Endometrial microvascular endothelial cells (primary cell): Measurements from ENCODE around the gene SPECC1. TPM values are rescaled to one million over a fixed set of nuclear protein-coding genes. Genes with fewer than 3 reads are reported as not detected.
"Not testable (repeated sequence)": the region's sequence is repeated elsewhere in the genome, so short reads cannot be mapped to it uniquely, and the experiment has no call there.

Experiments used
- in situ Hi-C: cut with HindIII; loops from 2 replicates; pipeline ENCODE4 v1.10.0; 2017; ENCODE audit warnings: low sequenced_read_pairs, low pct_unique_long_range_greater_than_20kb; ENCODE audit errors: inconsistent ontology term
- total RNA-seq: library from RNA; depleted of rRNA; stranded (reverse); fragments of >200 nt; gene quantifications from one replicate; pipeline ENCODE4 v1.2.3, GENCODE V29; 2015; ENCODE audit errors: inconsistent ontology term

The SPECC1 gene
- total RNA-seq, 1 donor from 2014 or later: 15.1 TPM

DNA sequence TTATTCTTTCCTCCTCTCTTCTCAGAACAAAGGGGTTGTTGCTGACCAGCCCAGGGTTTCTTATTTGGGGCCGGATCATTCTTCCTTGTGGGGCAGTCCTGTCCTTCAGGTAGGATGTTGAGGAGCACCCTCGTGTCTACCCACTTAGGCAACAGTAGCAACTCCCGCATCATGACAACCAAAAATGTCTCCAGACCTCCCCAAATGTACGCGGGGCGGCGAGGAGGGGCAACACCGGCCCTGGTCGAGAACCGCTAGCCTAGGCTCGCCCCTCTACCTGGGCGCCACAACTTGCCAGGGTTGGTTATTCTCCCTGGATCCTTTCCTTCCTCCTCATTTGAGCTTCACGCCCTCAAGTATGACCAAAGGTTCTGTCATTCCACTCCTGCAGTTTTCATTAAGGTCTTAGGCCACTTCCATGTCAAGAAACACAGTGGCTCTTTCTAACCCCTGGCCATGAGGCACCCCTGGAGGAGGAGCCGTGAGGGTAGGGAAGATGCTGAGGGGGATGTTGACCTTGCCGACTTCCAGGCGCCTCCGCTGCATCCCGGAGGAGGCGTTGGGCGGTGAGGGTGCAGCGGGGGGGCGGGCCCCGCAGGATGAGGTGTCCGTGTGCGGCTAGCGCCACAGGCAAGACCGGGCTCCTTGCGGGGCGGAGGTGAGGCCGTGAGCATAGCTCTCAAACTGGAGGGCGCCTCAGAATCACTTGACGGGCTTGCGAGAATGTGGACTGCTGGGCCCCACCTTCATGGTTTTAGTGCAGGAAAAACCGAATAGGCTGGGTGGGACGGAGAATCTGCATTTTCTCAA, 712 bp upstream of the SPECC1 start:
- in situ Hi-C loops: no loop called here

GRCh38 chr17:20009052-20009301, 182 bp upstream of the SPECC1 start:
- in situ Hi-C loops: no loop called here

DNA sequence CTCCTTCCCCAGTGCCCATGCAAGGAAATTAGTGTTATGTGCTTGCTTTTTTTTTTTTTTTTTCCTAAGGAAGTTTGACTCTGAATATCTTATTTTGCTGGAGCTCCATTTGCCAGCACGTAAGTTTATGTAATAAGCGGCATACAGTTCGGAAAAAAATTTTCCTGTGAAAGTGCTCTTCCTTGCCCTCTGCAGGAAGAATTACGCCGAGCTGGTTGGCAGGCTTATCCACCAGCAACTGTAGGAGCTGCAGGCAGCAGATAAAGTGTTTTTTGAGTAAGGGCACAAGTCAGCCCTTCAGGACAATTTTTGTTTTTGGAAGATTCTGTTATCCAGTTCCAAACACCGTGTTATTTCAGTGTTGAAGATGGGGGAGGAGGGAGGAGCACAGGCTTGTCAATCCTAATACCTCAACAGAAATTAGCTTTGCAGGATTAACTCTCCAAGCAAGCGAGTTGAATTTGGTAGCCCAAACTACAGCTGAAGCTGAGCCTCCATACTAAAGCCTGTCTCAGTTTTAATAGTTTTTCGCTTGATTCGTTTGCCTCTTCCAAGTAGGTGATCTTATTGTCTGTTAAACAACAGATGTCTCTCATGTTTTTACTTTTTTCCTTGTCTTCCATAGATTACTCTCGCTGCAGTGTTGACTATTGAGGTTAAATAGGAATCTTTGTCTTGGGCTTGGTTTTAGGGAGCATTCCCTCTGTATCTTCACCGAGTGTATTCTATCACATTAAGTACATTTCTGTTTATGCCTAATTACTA, 1.1 kb downstream of the SPECC1 start:
- in situ Hi-C loops: no loop called here

DNA sequence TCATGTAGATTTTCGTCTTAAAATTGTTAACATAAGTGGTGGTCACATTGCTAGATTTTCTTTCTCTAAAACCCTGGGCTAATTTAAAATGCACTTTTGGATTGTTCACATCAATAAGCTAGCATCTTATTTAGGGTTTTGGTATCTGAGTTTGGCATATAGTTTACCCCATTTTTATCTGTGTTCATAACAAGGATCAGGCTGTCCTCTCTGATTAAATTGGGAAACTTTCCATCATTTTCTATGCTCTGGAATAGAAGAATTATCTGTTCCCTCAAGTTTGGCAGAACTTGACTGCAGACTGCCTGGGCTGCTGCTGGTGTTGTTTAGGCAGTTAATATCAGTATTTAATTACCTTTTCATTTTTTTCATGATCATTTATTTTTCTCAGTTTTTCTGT, 1.8 kb downstream of the SPECC1 start:
- in situ Hi-C loops: no loop called here

- in situ Hi-C loops: no loop called here
Measured at GRCh38 chr17:20012017-20012536, 2.9 kb downstream of the SPECC1 start.

GRCh38 chr17:20016475-20016992, 7.4 kb downstream of the SPECC1 start:
- in situ Hi-C loops: not testable (repeated sequence)

DNA sequence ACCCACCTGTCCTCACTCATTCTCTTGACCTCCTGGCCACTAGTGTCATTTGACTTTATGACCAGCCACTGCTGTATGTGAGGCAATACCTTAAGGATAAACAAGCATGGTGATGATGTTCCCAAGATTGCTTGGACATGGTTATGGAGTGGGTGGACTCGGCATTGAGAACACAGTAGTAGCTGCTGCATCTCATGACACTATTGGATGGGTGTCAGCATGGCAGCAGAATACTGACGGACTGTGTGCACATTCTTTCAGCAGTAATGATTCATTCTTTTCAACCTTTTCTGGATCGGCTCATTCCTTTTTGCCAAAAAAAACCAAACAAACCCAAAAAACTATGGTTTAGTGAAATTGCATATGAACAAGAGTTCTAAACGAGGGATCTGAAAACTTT, 13.5 kb downstream of the SPECC1 start:
- in situ Hi-C loops: no loop called here

DNA sequence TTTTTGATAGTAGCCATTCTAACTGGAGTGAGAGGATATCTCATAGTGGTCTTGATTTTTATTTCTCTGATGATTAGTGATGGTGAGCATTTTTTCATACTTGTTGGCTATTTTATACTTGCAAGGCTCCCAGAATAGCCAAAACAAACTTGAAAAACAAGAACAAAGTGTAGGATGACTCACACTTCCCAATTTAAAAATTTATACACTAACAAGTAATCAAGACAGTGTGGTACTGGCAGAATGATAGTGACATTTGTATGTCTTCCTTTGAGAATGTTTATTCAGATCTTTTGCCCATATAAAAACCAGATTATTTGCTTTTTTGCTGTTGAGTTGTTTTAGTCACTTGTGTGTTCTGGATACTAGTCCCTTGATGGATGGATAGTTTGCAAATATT, 17.8 kb downstream of the SPECC1 start:
- in situ Hi-C loops: no loop called here

DNA sequence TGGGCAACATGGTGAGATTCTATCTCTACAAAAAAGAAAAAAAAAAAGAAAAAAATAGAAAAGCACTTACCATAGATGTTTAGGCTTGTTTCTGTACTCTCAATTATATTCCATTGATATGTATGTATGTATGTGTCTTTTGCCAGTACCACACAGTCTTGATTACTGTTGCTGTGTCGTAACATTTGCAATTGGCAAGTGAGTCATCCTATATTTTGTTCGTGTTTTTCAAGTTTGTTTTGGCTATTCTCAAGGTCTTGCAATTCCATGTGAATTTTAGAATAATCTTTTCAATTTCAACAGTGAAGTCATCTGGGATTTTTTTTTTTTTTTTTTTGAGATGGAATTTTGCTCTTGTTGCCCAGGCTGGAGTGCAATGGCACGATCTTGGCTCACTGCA, 19.3 kb downstream of the SPECC1 start:
- in situ Hi-C loops: no loop called here

DNA sequence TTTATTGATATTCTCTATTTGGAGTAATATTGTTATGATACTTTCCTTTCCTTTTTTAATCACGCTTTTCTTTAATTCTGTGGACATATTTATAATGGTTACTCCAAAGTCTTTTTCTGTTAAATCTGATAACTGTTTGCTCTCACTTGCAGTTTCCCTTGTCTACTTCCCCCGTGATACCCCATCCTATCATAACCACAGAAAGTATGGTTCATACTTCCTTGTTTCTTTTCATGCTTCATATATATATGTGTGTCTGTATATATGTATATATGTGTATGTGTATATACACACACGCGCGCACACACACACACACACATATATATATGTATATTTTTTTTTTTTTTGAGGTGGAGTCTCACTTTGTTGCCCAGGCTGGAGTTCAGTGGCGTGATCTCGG, 23.5 kb downstream of the SPECC1 start:
- in situ Hi-C loops: no loop called here

- in situ Hi-C loops: no loop called here
Measured at GRCh38 chr17:20033415-20033814, 24.3 kb downstream of the SPECC1 start.

DNA sequence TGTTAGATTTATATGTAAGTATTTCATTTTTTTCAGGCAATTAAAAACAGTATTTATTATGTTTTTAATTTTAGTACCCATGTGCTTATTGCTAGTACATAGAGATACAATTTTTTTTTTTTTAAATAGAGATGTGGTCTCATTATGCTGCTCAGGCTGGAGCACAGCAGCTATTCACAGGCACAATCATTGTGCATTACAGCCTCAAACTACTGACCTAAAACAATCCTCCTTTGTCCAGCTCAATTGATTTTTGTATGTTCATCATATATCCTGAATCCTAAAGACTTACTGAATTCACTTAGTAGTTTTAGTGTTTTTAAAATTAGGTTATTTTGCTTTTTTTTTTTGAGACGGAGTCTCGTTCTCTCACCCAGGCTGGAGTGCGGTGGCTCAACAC, 26.3 kb downstream of the SPECC1 start:
- in situ Hi-C loops: no loop called here

GRCh38 chr17:20037286-20037685, 28.1 kb downstream of the SPECC1 start:
- in situ Hi-C loops: not testable (repeated sequence)

DNA sequence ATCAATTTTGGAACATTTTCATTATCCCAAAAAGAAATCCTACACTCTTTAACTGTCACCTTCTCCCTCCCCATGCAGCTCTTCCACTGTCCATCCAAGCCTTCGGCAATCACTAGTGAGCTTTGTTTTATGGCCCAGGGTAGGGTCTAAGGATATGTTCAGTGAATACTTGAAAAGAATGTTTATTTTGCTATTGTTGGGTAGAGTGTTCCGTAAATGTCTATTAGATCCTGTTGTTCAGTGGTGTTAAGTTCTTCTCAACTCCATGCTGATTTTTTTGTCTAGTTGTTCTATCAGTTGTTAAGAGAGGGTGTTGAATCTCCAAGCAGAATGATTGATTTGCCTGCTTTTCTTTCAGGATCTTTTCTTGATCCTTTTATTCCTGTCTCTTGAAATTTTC, 29.9 kb downstream of the SPECC1 start:
- in situ Hi-C loops: no loop called here

- in situ Hi-C loops: no loop called here
Measured at GRCh38 chr17:20040216-20040615, 31.1 kb downstream of the SPECC1 start.

- in situ Hi-C loops: no loop called here
Measured at GRCh38 chr17:20043021-20043420, 33.9 kb downstream of the SPECC1 start.

DNA sequence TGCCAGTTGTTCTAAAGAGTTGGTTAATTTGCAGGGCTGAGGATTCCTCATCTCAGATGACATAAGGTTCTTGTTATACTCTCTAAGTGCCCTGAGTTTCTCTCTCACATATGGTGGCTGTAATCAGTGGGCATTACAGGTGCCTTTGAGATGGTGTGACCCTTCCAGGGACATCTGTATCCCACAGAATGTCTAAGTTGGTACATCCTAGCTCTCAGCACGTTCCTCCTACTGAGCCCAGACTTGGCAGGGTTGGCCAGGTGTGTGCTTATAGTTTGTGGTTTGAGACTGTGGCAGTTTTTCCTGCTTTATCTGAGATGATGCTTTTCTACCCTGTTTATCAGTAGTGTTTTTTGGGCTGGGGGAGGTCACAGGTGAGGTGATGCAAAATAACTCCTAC, 36.3 kb downstream of the SPECC1 start:
- in situ Hi-C loops: no loop called here

DNA sequence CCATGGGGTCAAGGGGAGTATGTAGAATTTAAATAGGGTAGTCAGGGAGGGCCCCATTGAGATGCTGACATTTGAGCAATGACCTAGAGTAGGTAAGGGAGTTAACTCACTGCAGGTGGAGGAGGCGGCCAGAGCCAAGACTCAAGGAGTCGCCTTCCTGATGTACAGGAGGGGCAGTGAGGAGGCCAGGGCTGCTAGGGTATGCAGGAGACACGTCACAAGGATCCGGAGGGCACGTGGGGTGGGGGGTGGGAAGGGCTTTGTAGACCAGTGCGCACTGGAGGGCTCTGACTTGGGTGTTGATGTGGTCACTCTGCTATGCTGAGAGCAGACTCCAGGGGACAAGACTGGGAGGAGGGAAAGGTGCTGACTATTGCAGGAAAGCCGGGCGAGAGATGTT, 37.5 kb downstream of the SPECC1 start:
- in situ Hi-C loops: no loop called here

DNA sequence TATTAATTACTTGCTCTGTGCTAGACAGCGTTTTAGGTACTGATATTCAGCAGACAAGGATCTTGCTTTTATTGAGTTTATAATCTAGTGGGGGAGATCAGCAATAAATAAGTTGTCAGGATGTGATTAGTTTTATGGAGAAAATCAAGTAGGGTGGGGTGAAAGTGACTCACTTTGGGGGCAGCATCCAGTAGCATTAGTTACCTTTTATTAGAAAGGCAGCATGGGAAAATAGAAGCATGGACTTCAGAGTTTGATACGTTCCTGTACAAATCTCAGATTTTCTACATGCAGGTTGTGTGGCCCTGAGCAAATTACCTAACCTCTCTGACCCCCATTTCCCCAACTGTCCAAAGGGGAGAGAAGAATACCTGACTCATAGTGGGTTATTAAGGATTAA, 42.5 kb downstream of the SPECC1 start:
- in situ Hi-C loops: no loop called here

- in situ Hi-C loops: no loop called here
Measured at GRCh38 chr17:20053361-20053964, 44.3 kb downstream of the SPECC1 start.
